ENCODE results near the gene FAM89A.

The FAM89A gene

DNA sequence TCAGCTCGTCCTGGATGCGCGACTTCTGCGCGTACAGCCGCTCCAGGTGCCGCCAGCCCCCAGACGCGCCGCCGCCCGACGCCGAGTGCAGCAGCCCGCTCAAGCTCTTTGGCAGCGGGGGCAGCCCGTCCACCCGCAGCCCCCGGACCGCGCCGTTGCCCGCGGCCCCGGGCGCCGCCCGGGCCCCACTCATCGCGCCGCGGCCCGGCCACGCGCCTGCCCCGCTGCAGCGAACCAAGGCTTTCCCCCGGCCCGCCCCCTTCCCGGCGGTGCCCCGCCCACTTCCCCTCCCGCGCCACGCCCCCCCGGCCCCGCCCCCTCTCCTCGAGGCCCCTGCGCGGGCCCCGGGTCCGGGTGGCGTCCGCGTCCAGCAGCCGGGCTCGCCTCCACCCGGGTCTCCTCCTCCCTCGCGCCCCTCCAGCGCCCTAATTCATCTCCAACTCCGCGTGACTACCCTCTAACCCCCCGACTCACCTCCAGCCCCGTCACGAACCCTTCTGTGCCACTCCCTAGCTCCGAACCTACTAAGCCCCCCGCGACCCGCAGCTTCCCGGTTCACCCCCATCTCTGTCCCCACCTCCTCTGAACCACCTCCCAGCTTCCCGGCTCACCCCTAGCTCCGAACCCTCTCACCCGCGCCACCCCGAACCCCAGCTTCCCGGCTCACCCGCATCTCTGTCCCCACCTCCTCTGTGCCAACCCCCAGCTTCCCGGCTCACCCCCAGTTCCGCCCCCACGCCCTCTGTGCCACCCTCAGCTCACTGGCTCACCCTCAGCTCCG is at the start of gene FAM89A:
FAM89A (minus strand) TSS at position 236 of the 781 bp plus-strand sequence; CDS start at position 193, 43 bp downstream.
- DNase-seq (ENCODE audit: low spot score) = peak; percentile 74
- ChIA-PET CTCF (interaction anchor here (0.7 kb wide), 1 partner anchor 143 kb away, joined by 3 read pairs; no protein-coding TSS in a partner anchor), POLR2A (ENCODE audit: low non-redundant PET) (no interaction called here)
- H3K27ac ChIP-seq = no peak within 1 kb of the TSS
- TF ChIP-seq, protein P1, sequence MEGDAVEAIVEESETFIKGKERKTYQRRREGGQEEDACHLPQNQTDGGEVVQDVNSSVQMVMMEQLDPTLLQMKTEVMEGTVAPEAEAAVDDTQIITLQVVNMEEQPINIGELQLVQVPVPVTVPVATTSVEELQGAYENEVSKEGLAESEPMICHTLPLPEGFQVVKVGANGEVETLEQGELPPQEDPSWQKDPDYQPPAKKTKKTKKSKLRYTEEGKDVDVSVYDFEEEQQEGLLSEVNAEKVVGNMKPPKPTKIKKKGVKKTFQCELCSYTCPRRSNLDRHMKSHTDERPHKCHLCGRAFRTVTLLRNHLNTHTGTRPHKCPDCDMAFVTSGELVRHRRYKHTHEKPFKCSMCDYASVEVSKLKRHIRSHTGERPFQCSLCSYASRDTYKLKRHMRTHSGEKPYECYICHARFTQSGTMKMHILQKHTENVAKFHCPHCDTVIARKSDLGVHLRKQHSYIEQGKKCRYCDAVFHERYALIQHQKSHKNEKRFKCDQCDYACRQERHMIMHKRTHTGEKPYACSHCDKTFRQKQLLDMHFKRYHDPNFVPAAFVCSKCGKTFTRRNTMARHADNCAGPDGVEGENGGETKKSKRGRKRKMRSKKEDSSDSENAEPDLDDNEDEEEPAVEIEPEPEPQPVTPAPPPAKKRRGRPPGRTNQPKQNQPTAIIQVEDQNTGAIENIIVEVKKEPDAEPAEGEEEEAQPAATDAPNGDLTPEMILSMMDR (conservative IDR thresholded peaks at IDR 0.05; ENCODE audit: low read depth) = no peak

DNA sequence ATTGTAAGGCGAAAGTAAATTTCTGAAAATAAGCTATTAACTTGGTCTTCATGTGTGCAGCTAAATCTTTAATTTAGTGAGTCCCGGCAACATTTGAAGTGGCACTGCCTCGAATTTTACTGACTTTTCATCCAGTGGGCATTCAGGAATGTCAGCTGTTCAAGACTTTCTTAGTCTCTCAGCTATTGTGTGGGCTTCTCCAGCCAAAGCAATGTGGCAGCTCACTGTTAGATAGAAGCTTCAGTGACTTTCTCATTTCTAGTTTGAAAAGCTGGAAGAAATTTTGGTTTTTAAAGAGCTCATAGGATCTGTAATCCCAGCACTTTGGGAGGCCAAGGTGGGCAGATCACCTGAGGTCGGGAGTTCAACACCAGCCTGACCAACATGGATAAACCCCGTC is 44.3 kb upstream of the FAM89A start:
- TF ChIP-seq, protein P1 (conservative IDR thresholded peaks at IDR 0.05; ENCODE audit: low read depth) = no peak
- no peak for DNase-seq (ENCODE audit: low spot score)
- CTCF ChIA-PET = interaction anchor here (0.5 kb wide), 1 partner anchor 116 kb away, joined by 3 read pairs; no protein-coding TSS in a partner anchor
- no peak overlapping the region for H3K27ac ChIP-seq
- POLR2A ChIA-PET (ENCODE audit: low non-redundant PET) = interaction anchor here (0.6 kb wide), 1 partner anchor 18 kb away, joined by 7 read pairs; no protein-coding TSS in a partner anchor

DNA sequence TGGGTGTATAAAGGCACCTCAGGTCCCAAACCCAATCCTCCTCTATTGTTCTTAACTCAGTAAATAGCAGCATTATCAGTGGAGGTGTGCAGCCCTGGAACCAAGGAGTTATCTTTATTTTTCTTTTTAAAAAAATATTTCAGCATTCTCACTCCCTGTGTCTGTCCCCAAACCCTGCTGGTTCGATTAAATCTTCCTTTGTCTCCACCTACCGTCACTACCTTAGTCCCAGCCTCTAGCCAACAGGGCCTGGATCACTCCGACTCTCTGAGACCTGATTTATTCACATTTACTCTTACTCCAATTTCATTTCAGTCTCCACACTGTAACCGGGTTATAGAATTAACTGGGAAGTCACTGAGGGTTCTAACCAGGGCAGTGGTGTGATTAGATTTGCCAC is 39.1 kb upstream of the FAM89A start:
- ChIA-PET POLR2A (ENCODE audit: low non-redundant PET) (no interaction called here), CTCF (no interaction called here)
- no peak overlapping the region for H3K27ac ChIP-seq
- DNase-seq (ENCODE audit: low spot score) = no peak
- TF ChIP-seq, protein P1 (conservative IDR thresholded peaks at IDR 0.05; ENCODE audit: low read depth) = no peak

DNA sequence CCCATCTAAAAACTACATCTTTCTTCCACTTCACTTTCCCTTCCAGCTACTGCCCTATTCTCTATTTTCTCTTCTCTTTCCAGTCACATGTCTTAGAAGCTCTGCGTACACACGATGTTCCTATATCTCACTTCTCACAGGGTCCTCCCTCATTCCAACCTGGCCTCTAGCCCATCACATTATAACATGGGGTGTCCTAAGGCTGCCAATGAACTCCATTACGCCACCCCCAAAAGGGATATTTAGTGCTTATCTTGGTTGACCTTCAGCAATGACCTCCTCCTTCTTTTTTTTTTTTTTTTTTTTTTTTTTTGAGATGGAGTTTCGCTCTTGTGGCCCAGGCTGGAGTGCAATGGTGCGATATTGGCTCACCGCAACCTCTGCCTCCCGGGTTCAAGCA is 38.2 kb upstream of the FAM89A start:
- TF ChIP-seq, protein P1 (conservative IDR thresholded peaks at IDR 0.05; ENCODE audit: low read depth) = no peak
- no peak overlapping the region for H3K27ac ChIP-seq
- POLR2A ChIA-PET (ENCODE audit: low non-redundant PET) = no interaction called here
- CTCF ChIA-PET = no interaction called here
- DNase-seq (ENCODE audit: low spot score) = no peak

DNA sequence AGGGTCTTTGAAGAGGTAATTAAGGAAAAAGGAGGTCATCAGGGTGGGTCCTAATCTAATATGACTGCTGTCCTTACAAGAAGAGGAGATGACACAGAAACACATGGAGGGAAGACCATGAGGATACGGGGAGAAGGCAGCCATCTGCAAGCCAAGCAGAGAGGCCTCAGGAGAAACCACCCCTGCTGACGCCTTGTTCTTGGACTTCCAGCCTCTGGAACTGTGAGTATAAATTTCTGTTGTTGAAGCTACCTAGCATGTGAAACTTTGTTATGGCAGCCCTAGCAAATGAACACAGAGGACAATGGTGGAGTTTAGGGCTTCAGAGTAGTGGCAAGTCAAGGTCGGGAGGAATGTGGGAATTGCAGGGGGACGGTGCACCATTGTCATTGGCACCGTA is 36.7 kb upstream of the FAM89A start:
- DNase-seq (ENCODE audit: low spot score) = no peak
- no peak overlapping the region for H3K27ac ChIP-seq
- CTCF ChIA-PET = no interaction called here
- TF ChIP-seq, protein P1 (conservative IDR thresholded peaks at IDR 0.05; ENCODE audit: low read depth) = no peak
- POLR2A ChIA-PET (ENCODE audit: low non-redundant PET) = no interaction called here

DNA sequence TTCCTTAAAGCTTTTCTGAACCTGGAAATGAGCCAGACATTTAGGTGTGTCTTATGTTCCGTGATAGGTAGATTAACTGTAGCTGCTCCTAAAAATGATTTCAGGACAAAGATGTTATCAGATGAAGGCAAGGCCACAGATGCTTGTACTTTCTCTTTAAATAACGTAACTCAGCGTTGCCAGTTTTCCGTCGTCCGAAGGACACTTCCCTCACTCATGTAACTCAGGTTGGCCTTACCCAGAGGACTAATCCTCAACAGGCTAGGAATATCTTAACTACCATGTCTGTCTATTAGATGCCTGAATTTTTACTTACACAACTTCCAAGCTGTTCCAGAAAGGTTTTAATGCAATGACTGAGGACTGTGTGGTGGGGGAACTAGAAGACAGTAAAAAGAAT is 35.4 kb upstream of the FAM89A start:
- ChIA-PET POLR2A (ENCODE audit: low non-redundant PET) (no interaction called here), CTCF (no interaction called here)
- TF ChIP-seq, protein P1 (conservative IDR thresholded peaks at IDR 0.05; ENCODE audit: low read depth) = no peak
- DNase-seq (ENCODE audit: low spot score) = no peak
- H3K27ac ChIP-seq = no peak overlapping the region
